UCSD-AML1 (cell line): Measurements from ENCODE around the gene RAPGEF1.

Source experiments
- DNase-seq: peaks from one replicate; lab custom pipeline; 2025; ENCODE audit not compliant: unreplicated experiment; lab: John Stamatoyannopoulos, UW

RAPGEF1 gene

DNA sequence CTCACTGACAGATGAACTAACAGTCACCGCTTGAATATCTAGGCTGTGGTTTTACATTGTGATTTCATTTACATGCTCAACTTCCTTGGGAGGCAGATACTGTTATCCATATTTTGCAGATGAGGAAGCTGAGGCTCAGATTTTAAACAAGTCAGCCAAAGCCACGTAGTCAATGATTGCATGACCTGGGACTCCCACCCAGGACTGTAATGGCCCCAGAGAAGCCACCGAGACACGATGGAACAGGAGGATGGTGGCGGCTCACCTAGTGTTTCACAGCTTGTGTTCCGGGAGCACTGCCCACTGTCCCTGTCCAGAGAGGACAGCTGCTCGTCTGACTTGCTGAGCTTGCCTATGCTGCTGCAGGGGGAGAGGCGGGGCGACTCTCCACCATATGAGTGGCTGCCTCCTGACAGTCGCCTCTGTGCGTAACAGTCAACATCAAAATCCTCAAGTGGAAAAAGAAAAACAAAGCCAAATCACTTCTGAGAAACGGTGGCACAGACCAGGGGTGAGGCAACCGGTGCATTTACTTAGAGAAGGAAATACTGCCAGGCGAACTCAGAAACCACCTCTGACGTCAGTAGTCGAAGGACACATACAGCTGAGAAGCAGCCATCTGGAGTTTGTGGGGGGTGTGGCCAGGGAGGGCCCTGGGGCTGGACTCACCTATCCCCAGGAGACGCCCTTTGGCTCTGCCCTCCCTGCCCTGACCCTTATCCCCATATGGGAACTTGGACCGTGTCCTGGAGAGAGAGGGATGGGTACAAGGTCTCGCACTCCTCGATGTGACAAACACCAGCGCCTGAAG, 112.0 kb downstream of the RAPGEF1 start:
- no peak for DNase-seq

DNA sequence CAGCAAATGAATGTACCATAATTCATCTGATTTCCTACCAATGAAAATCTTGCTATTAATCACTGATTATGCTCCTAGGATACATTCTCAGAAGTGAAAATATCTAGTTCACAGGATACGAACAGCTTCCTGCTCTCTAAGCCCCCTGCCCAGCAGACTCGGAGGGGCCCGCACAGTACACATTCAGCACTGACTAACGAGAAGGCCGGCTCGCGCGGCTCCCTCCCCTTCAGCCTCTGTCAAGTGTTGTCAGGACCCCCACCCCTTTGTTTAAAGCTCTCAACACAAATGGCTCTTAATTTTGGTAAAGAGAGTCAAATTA, 112.6 kb downstream of the RAPGEF1 start:
- no peak for DNase-seq

GRCh38 chr9:131625790-131626670, 113.8 kb downstream of the RAPGEF1 start:
- no peak for DNase-seq

- DNase-seq: no peak
Observed at GRCh38 chr9:131625508-131625787, 114.4 kb downstream of the RAPGEF1 start.

GRCh38 chr9:131624636-131625507, 115.0 kb downstream of the RAPGEF1 start:
- no peak for DNase-seq

DNA sequence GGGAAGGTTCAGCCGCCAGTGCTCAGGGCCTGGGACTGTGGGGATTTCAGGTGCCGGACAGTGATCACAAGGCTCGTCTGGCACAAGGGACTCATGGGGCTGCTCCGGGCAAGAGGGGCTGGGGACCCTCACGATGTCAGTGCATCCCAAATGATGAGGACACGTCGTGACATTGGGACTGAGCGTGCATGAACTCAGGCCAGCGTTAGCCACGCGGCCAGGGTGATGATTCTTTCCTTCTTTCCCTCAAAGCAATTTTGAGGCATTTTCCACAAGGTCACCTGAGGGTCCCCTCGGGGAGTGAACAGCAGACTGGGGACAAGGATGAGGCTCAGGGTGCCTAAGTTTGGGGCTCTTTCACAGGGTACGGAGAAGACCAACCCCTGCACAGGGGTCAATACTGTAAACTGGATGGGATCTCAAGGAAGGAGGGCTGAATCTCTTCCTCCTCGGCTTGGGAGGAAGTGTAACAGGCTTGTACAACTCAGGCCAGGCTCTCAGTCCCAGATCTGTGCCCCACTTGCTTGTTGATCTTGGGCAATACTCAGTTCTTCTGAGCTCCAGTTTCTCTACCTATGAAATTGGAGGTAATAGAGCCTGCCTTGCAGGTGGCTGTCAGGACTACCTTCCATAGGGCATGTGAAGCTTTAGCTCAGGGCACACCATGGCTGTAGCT, 116.1 kb downstream of the RAPGEF1 start:
- DNase-seq: no peak

- no peak for DNase-seq
Observed at GRCh38 chr9:131622523-131622922, 117.4 kb downstream of the RAPGEF1 start.

GRCh38 chr9:131621551-131622358, 118.1 kb downstream of the RAPGEF1 start:
- DNase-seq: no peak

- no peak for DNase-seq
Observed at GRCh38 chr9:131620764-131621520, 118.9 kb downstream of the RAPGEF1 start.

- no peak for DNase-seq
Observed at GRCh38 chr9:131619680-131620079, 120.2 kb downstream of the RAPGEF1 start.

DNA sequence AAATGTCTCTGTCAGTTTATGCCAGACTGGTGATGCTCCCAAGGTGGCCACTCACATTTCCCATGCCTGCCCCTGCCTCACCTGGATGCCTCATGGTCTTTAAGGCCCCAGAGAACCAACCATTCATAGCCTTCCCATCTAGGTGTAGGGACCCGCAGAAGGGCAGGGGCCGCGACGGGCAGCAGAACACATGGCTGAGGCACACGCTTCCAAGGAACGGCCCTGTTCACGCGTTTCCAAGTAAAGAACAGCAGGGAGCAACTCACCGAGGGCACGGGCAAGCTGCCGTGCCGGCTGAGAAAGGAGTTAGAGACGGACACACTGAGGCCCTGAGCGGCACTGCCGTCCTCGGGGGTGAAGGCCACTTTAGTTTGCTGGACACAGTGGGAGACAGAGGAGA, 121.1 kb downstream of the RAPGEF1 start:
- no peak for DNase-seq

- no peak for DNase-seq
Observed at GRCh38 chr9:131618071-131618479, 121.8 kb downstream of the RAPGEF1 start.

DNA sequence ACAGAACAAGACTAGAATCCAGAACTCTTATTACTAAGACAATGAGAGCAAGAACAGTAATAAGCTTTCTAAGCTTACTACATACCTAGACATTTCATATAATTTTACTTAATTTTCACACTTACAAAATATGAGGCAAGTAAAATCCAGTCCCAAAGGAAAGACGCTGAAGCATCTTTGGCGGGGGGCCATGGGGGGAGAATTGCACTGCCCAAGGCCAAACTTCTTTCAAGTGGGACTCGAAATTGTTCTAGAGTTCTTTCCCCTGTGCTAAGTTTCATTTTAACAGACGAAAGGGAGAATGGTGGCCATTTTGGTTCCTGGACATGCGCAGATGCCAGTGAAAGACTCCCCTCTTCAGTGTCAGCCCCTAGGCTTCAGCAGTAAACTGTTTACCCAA, 122.3 kb downstream of the RAPGEF1 start:
- DNase-seq: no peak

GRCh38 chr9:131616983-131617604, 122.8 kb downstream of the RAPGEF1 start:
- no peak for DNase-seq

- no peak for DNase-seq
Observed at GRCh38 chr9:131614340-131614915, 125.4 kb downstream of the RAPGEF1 start.

- no peak for DNase-seq
Observed at GRCh38 chr9:131613921-131614320, 126.0 kb downstream of the RAPGEF1 start.

DNA sequence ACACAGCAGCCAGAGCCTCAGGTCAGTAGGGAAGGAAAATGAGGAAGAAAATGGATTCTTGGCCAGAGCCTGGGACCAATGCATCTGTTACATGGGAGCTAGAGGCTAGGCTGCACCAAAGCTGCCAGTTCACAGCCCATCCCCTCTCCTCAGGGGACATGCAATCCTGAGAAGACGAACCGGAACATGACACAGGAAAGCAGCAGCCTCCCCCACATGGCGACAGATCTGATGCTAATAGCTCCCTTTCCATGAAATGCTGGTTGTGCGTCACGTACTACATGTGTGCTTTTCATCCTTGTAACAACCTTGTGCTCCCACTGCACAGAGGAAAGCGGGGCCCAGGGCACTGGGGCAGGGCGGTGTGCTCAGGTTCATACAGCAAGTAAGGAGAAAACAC, 127.0 kb downstream of the RAPGEF1 start:
- DNase-seq: no peak

DNA sequence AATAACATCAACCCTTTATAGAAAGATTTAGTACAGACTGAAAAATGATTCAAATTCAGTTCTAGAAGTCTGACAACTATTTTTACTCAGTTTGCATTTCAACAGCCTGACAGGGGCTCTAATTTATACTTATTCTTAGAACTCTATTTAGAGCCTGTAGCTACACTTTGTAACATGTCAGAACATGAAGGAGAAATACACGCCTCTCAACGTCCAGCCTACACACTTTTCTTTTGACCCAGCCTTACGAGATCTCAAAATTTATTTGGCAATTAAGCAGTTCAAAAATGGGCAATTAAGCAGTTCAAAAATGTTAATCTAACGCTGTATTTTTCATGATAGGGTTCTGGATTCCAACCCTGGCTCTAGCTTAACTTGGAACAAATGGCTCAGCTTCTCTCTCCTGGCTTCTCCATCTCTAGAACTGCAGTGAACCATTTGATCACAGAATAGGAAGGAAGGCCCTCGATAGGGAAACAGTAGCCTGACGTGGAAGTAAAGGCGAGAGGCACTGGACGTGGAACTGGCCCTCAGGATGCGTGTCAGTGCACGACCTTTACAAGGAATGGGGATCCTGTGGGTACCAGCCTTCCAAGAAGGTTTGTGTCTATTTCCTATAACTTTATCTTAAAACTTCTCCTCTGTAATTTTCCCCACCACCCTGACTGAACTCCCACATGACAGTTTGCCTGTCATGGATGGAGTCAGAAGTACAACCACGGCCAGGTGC, 128.1 kb downstream of the RAPGEF1 start:
- DNase-seq: no peak
